C4-2B (cell line): ENCODE results near the gene CENATAC.

Experiments used
- CTCF ChIP-seq: fragments of 450-650 bp; conservative IDR thresholded peaks from 2 replicates; pipeline ENCODE4 v1.5.1; 2017; ENCODE audit warnings: mild to moderate bottlenecking
- ZFX ChIP-seq: fragments of 450-650 bp; IDR thresholded peaks from 2 replicates; pipeline ENCODE4 v1.6.1; 2017

GRCh38 chr11:119042927-119043326 is 45.0 kb downstream of the CENATAC start:
- no peak for TF ChIP-seq ZFX
- TF ChIP-seq CTCF = no peak
